Mesendoderm (in vitro differentiated cells): ENCODE results near the gene ASXL1.
"Not testable (repeated sequence)": the region's sequence is repeated elsewhere in the genome, so short reads cannot be mapped to it uniquely, and the experiment has no call there.

Experiments used
- DNase-seq: peaks from one replicate; pipeline ENCODE4 v3.0.0; 2013
- H2AK5ac ChIP-seq: 2 replicates; pipeline ENCODE4 v1.6.1; 2013; ENCODE audit warnings: low read length, inconsistent platforms
- H2BK120ac ChIP-seq: 2 replicates; pipeline ENCODE4 v1.6.1; 2013; ENCODE audit warnings: low read depth, mild to moderate bottlenecking, low read length, moderate library complexity, mixed read lengths
- H2BK15ac ChIP-seq: replicated peaks from 2 replicates; pipeline ENCODE4 v1.6.1; 2013; ENCODE audit warnings: low read depth, mild to moderate bottlenecking, moderate library complexity
- H2BK5ac ChIP-seq: 2 replicates; pipeline ENCODE4 v1.6.1; 2013; ENCODE audit warnings: low read length, inconsistent platforms
- H3K18ac ChIP-seq: 2 replicates; pipeline ENCODE4 v1.6.1; 2013; ENCODE audit warnings: mild to moderate bottlenecking, low read length, mixed read lengths
- H3K23ac ChIP-seq: one replicate; pipeline ENCODE4 v1.6.1; 2013; ENCODE audit warnings: low read length
- H3K27ac ChIP-seq: 2 replicates; pipeline ENCODE4 v1.5.1; 2013; ENCODE audit warnings: low read depth, mild to moderate bottlenecking, inconsistent platforms, low read length, moderate library complexity
- H3K27me3 ChIP-seq: 2 replicates; pipeline ENCODE4 v1.6.1; 2013; ENCODE audit warnings: low read length, control low read depth, mild to moderate bottlenecking, inconsistent platforms; ENCODE audit not compliant: insufficient read depth, poor library complexity
- H3K36me3 ChIP-seq: 2 replicates; pipeline ENCODE4 v1.6.1; 2013; ENCODE audit warnings: low read length, inconsistent platforms; ENCODE audit not compliant: control insufficient read depth, insufficient read depth
- H3K4ac ChIP-seq: one replicate; pipeline ENCODE4 v1.6.1; 2013; ENCODE audit warnings: low read depth, mild to moderate bottlenecking, low read length, moderate library complexity
- H3K4me1 ChIP-seq: 2 replicates; pipeline ENCODE4 v1.6.1; 2013; ENCODE audit warnings: low read depth, low read length, inconsistent platforms; ENCODE audit not compliant: control insufficient read depth
- H3K4me2 ChIP-seq: 2 replicates; pipeline ENCODE4 v1.6.1; 2013; ENCODE audit warnings: low read length
- H3K4me3 ChIP-seq: 2 replicates; pipeline ENCODE4 v1.5.1; 2013; ENCODE audit warnings: mild to moderate bottlenecking, low read length
- H3K56ac ChIP-seq: one replicate; pipeline ENCODE4 v1.6.1; 2013; ENCODE audit warnings: low read length
- H3K79me1 ChIP-seq: 2 replicates; pipeline ENCODE4 v1.6.1; 2013; ENCODE audit warnings: low read length, inconsistent platforms
- H3K79me2 ChIP-seq: 2 replicates; pipeline ENCODE4 v1.6.1; 2013; ENCODE audit warnings: mild to moderate bottlenecking, low read length; ENCODE audit not compliant: control insufficient read depth, insufficient read depth
- H3K9ac ChIP-seq: 2 replicates; pipeline ENCODE4 v1.6.1; 2013; ENCODE audit warnings: low read length, inconsistent platforms
- H4K5ac ChIP-seq: one replicate; pipeline ENCODE4 v1.6.1; 2013; ENCODE audit warnings: low read length
- H4K8ac ChIP-seq: one replicate; pipeline ENCODE4 v1.6.1; 2013; ENCODE audit warnings: low read depth, mild to moderate bottlenecking, control low read depth, low read length, moderate library complexity
- WGBS: extraction: QIAGEN DNeasy Blood & Tissue Kit; methylation state at CpG from one replicate; pipeline ENCODE4 v1.1.7; 2013; ENCODE audit warnings: low lambda C conversion rate, missing lambda C conversion rate; ENCODE audit not compliant: insufficient coverage; ENCODE audit errors: extremely low coverage; 5-methylcytosine and 5-hydroxymethylcytosine counted together

The ASXL1 gene

GRCh38 chr20:32465092-32465900, 107.2 kb downstream of the ASXL1 start:
- Histone ChIP-seq H2BK5ac (no peak overlapping the region), H3K23ac (no peak overlapping the region), H2AK5ac (no peak overlapping the region), H3K27ac (no peak overlapping the region), H3K27me3 (no peaks in the 10 kb centered on the region), H4K8ac (no peak overlapping the region), H3K36me3 (no peaks in the 10 kb centered on the region), H3K4me2 (no peak overlapping the region), H4K5ac (no peak overlapping the region), H3K4me3 (no peak overlapping the region), H3K18ac (no peak overlapping the region), H2BK15ac (no peak overlapping the region), H3K79me2 (no peaks in the 10 kb centered on the region), H2BK120ac (no peak overlapping the region), H3K9ac (no peak overlapping the region), H3K79me1 (peaks cover 1% of the 10 kb centered on the region), H3K4ac (no peak overlapping the region), H3K4me1 (no peaks in the 10 kb centered on the region), H3K56ac (no peak overlapping the region)
- DNase-seq: no peak
- WGBS: no CpG with 5 or more reads among the region's 24 CpGs

- H2BK120ac ChIP-seq, DNase-seq, H3K56ac ChIP-seq, H3K23ac ChIP-seq, H3K36me3 ChIP-seq, H4K5ac ChIP-seq, H3K79me1 ChIP-seq, H3K79me2 ChIP-seq, H3K18ac ChIP-seq, H3K27ac ChIP-seq, H3K4me3 ChIP-seq, H3K27me3 ChIP-seq, H2BK5ac ChIP-seq, H3K4me1 ChIP-seq, H4K8ac ChIP-seq, H2BK15ac ChIP-seq, H3K4me2 ChIP-seq, H2AK5ac ChIP-seq, H3K4ac ChIP-seq, H3K9ac ChIP-seq: not testable (repeated sequence)
- no CpG with 5 or more reads among the region's 15 CpGs for WGBS
Observed at GRCh38 chr20:32465901-32466675, 108.0 kb downstream of the ASXL1 start.

- no peak overlapping the region for H4K8ac ChIP-seq
- no peaks in the 10 kb centered on the region for H3K4me1 ChIP-seq
- H4K5ac ChIP-seq: no peak overlapping the region
- no peak overlapping the region for H2AK5ac ChIP-seq
- H2BK5ac ChIP-seq: no peak overlapping the region
- no peaks in the 10 kb centered on the region for H3K27me3 ChIP-seq
- H3K18ac ChIP-seq: no peak overlapping the region
- H2BK120ac ChIP-seq: no peak overlapping the region
- no peak overlapping the region for H3K4me3 ChIP-seq
- no peak overlapping the region for H3K27ac ChIP-seq
- no peaks in the 10 kb centered on the region for H3K79me2 ChIP-seq
- no CpG with 5 or more reads among the region's 16 CpGs for WGBS
- H3K79me1 ChIP-seq: peaks cover 1% of the 10 kb centered on the region
- no peak overlapping the region for H3K9ac ChIP-seq
- H3K56ac ChIP-seq: no peak overlapping the region
- H3K23ac ChIP-seq: no peak overlapping the region
- H3K4ac ChIP-seq: no peak overlapping the region
- H3K36me3 ChIP-seq: no peaks in the 10 kb centered on the region
- no peak overlapping the region for H3K4me2 ChIP-seq
- no peak for DNase-seq
- H2BK15ac ChIP-seq: no peak overlapping the region
Observed at GRCh38 chr20:32466739-32467505, 108.8 kb downstream of the ASXL1 start.

- H2BK5ac ChIP-seq: no peak overlapping the region
- no peak overlapping the region for H3K4ac ChIP-seq
- no peak overlapping the region for H3K18ac ChIP-seq
- H3K4me3 ChIP-seq: no peak overlapping the region
- no CpG with 5 or more reads among the region's 12 CpGs for WGBS
- no peak for DNase-seq
- H3K79me2 ChIP-seq: no peaks in the 10 kb centered on the region
- H3K4me1 ChIP-seq: no peaks in the 10 kb centered on the region
- H2BK120ac ChIP-seq: no peak overlapping the region
- H3K4me2 ChIP-seq: no peak overlapping the region
- H3K27ac ChIP-seq: no peak overlapping the region
- no peak overlapping the region for H4K5ac ChIP-seq
- peaks cover 1% of the 10 kb centered on the region for H3K79me1 ChIP-seq
- H3K36me3 ChIP-seq: no peaks in the 10 kb centered on the region
- H3K56ac ChIP-seq: no peak overlapping the region
- no peaks in the 10 kb centered on the region for H3K27me3 ChIP-seq
- H4K8ac ChIP-seq: no peak overlapping the region
- H3K23ac ChIP-seq: no peak overlapping the region
- no peak overlapping the region for H2AK5ac ChIP-seq
- H3K9ac ChIP-seq: no peak overlapping the region
- H2BK15ac ChIP-seq: no peak overlapping the region
Observed at GRCh38 chr20:32467506-32468312, 109.6 kb downstream of the ASXL1 start.

- no peak overlapping the region for H3K4ac ChIP-seq
- H3K27me3 ChIP-seq: no peaks in the 10 kb centered on the region
- no peak overlapping the region for H3K4me3 ChIP-seq
- H2BK15ac ChIP-seq: no peak overlapping the region
- H3K79me1 ChIP-seq: peaks cover 1% of the 10 kb centered on the region
- no peak overlapping the region for H3K9ac ChIP-seq
- no peak overlapping the region for H3K27ac ChIP-seq
- H3K56ac ChIP-seq: no peak overlapping the region
- H3K18ac ChIP-seq: no peak overlapping the region
- no peak overlapping the region for H2AK5ac ChIP-seq
- H2BK120ac ChIP-seq: no peak overlapping the region
- H3K4me2 ChIP-seq: no peak overlapping the region
- no peak overlapping the region for H4K5ac ChIP-seq
- H3K79me2 ChIP-seq: no peaks in the 10 kb centered on the region
- no peak overlapping the region for H4K8ac ChIP-seq
- WGBS: no CpG with 5 or more reads among the region's 6 CpGs
- no peaks in the 10 kb centered on the region for H3K4me1 ChIP-seq
- no peak overlapping the region for H3K23ac ChIP-seq
- H2BK5ac ChIP-seq: no peak overlapping the region
- H3K36me3 ChIP-seq: no peaks in the 10 kb centered on the region
- DNase-seq: no peak
Observed at GRCh38 chr20:32468313-32468640, 110.1 kb downstream of the ASXL1 start.
